Lower lobe of right lung (tissue), 2 donors: ENCODE data around the gene KCNN3. TPM values are rescaled to one million over a fixed set of nuclear protein-coding genes. Genes with fewer than 3 reads are reported as not detected.

Experiments used
- ATAC-seq, 2 donors: fragments of 200-7000 bp; cut with Tn5 transposase; one replicate each; pipeline ENCODE4 v1.9.1; 2020 to 2022; ENCODE audit warnings: mild to moderate bottlenecking in 2 of 2, moderate library complexity in 2 of 2
- DNase-seq: peaks from one replicate; pipeline ENCODE4 v3.0.0-alpha.2; 2020
- H3K27ac ChIP-seq: fragments of 200-600 bp; one replicate; pipeline ENCODE4 v1.8.0; 2022
- H3K27me3 ChIP-seq: fragments of 200-600 bp; one replicate; pipeline ENCODE4 v1.8.0; 2022; ENCODE audit warnings: low read depth
- H3K36me3 ChIP-seq: fragments of 200-600 bp; one replicate; pipeline ENCODE4 v1.8.0; 2022; ENCODE audit warnings: mild to moderate bottlenecking
- H3K4me1 ChIP-seq: fragments of 200-600 bp; one replicate; pipeline ENCODE4 v1.8.0; 2022
- H3K4me3 ChIP-seq: fragments of 200-600 bp; one replicate; pipeline ENCODE4 v1.8.0; 2022; ENCODE audit warnings: mild to moderate bottlenecking
- H3K9me3 ChIP-seq: fragments of 200-600 bp; one replicate; pipeline ENCODE4 v1.8.0; 2022
- intact Hi-C: fragments of 100-400 bp; cut with DNase I; formaldehyde crosslinking; loops from one replicate; pipeline ENCODE4 v1.11.0; 2022
- total RNA-seq: library from RNA; stranded (reverse); fragmentation: NEBNext Ultra II Directional; extraction: Animal tissue kit (Norgen Biotek cat#: 25700); gene quantifications from one replicate; pipeline ENCODE4 v1.2.1, GENCODE V29; 2021
- TF ChIP-seq, protein P1 (sequence below): fragments of 200-600 bp; IDR thresholded peaks from one replicate; pipeline ENCODE4 v1.8.0; 2022; ENCODE audit warnings: antibody characterized with exemption, mild to moderate bottlenecking
- donor health status: DM: no; HTN: yes; CAD: no; lungs with severe emphysema.

KCNN3 gene
- total RNA-seq, 1 donor from 2014 or later = 4.4 TPM

DNA sequence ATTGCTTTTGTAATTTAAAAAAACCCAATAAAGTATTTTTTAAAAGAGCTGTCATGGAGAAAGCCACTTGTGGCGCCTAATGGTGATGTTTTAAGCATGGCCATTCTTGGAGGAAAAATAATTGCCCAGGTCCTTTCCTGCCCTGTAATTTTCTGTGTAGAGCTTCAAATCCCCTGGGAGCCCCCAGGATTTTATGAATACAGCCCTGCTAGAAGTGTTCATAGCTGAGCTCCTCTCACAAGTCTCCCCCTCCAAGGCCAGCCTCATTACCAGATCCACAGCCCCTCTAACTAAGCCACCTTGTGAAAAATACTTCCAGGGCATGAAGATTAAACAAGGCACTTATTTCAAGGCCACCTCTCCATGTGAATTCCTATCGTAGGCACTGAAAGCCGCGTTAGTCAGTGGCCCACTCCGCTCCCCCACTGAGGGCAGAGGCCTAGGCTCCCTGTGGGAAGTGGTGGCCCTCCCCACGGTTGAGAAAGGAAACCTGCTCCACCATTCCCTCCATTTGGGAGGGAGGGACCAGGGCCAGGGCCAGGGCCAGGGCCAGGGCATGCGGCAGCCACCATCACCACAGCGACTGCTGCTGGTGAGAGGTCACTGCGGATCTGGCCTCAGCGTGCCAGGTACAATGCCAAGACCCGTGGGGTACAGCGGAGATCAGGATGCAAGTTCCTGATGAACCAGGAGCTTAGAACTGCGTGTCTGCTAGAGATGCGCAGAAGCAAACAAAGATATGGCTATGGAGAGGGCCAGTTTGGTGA is 83.1 kb downstream of the KCNN3 start:
- Histone ChIP-seq H3K4me1 (peaks cover 9% of the 10 kb centered on the region), H3K36me3 (no peaks in the 10 kb centered on the region), H3K4me3 (no peak overlapping the region), H3K9me3 (no peaks in the 10 kb centered on the region), H3K27me3 (peaks cover 5% of the 10 kb centered on the region), H3K27ac (no peak overlapping the region)
- DNase-seq (no peak), ATAC-seq (no peak)
- intact Hi-C loops = no loop called here
- TF ChIP-seq, protein P1, sequence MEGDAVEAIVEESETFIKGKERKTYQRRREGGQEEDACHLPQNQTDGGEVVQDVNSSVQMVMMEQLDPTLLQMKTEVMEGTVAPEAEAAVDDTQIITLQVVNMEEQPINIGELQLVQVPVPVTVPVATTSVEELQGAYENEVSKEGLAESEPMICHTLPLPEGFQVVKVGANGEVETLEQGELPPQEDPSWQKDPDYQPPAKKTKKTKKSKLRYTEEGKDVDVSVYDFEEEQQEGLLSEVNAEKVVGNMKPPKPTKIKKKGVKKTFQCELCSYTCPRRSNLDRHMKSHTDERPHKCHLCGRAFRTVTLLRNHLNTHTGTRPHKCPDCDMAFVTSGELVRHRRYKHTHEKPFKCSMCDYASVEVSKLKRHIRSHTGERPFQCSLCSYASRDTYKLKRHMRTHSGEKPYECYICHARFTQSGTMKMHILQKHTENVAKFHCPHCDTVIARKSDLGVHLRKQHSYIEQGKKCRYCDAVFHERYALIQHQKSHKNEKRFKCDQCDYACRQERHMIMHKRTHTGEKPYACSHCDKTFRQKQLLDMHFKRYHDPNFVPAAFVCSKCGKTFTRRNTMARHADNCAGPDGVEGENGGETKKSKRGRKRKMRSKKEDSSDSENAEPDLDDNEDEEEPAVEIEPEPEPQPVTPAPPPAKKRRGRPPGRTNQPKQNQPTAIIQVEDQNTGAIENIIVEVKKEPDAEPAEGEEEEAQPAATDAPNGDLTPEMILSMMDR = no peak

DNA sequence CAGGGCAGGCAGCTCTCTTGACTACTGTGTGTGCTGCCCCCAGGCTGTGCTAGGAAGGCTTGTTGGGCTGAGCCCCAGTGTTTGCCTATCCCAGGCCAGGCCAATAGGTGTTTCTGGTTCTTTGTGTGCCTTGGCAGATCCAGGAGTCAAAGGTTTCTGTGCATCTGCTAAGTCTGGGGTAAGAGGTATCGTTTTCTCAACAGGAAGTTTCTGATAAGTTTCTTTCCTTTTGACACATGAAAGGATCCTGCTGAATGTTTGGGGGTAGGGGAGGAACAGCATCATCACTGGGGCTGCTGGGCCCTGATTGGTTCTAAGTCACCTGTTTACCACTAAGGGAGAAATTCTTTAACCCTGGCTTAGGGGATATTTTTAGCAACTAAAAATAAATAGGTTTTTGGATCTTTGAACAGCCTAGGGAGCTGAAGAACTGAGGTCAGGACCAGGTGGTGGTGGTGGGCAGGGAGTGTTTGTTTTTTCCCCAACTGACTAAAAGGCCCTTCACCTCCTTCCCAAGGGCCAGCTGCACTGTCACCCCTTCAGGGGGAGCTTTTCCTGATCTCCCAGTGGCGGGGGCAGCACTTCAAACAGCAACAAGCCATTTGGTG is 85.1 kb downstream of the KCNN3 start:
- intact Hi-C loops = no loop called here
- no peaks in the 10 kb centered on the region for H3K36me3 ChIP-seq
- no peaks in the 10 kb centered on the region for H3K9me3 ChIP-seq
- H3K27me3 ChIP-seq = peaks cover 5% of the 10 kb centered on the region
- peaks cover 5% of the 10 kb centered on the region for H3K4me1 ChIP-seq
- H3K27ac ChIP-seq = no peak overlapping the region
- TF ChIP-seq, protein P1 = no peak
- H3K4me3 ChIP-seq = no peak overlapping the region
- peak; percentile 36 to 38 for ATAC-seq
- no peak for DNase-seq

DNA sequence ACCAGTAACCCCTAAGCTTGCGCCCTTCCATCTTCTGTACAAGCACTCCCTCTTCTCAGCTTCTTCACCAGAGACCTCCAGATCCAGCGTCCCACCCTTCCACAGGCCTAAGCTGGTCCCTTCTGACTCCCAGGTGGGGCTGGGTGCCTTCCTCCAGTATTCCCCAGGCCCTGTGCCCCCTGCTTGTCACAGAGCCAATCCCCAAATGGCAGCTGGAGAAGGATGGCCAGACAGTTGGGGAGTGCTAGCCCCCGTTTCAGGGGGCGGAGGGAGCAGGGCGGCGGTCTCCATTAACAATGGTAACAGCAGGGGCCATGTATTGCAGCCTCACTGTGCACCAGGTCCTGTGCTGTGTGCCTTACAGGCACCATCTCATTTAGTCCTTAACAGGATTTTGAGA is 85.7 kb downstream of the KCNN3 start:
- intact Hi-C loops = no loop called here

DNA sequence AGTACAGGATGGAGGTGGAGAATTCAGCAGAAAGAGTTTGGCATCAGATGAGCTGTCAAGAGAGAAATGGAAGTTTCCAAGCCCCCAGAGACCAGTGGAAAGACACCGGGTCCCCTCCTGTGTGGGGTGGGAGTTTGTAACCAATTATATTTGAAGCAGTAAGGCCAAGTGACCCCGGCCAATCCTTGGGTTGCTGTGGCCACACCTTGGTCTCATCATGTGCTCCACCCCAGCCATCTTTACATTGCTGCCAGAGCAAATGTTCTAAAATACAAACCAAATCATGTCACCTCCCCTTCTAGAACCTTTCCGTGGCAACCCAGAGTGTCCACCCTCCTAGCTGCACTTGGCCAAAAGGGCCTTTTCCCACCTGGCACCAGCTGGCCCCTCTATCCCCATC is 86.1 kb downstream of the KCNN3 start:
- intact Hi-C loops = no loop called here
- DNase-seq (no peak), ATAC-seq (no peak)
- no peaks in the 10 kb centered on the region for H3K27me3 ChIP-seq
- H3K27ac ChIP-seq = no peak overlapping the region
- no peaks in the 10 kb centered on the region for H3K9me3 ChIP-seq
- no peak overlapping the region for H3K4me3 ChIP-seq
- no peaks in the 10 kb centered on the region for H3K36me3 ChIP-seq
- H3K4me1 ChIP-seq = peaks cover 5% of the 10 kb centered on the region
- TF ChIP-seq, protein P1 = no peak

More for the DNA sequence above, 85.7 kb downstream of the KCNN3 start:
- peaks cover 5% of the 10 kb centered on the region for H3K4me1 ChIP-seq
- TF ChIP-seq, protein P1 = no peak
- no peak for ATAC-seq
- no peaks in the 10 kb centered on the region for H3K9me3 ChIP-seq
- H3K4me3 ChIP-seq = no peak overlapping the region
- DNase-seq = no peak
- H3K36me3 ChIP-seq = no peaks in the 10 kb centered on the region
- no peak overlapping the region for H3K27ac ChIP-seq
- peaks cover under 1% of the 10 kb centered on the region for H3K27me3 ChIP-seq

DNA sequence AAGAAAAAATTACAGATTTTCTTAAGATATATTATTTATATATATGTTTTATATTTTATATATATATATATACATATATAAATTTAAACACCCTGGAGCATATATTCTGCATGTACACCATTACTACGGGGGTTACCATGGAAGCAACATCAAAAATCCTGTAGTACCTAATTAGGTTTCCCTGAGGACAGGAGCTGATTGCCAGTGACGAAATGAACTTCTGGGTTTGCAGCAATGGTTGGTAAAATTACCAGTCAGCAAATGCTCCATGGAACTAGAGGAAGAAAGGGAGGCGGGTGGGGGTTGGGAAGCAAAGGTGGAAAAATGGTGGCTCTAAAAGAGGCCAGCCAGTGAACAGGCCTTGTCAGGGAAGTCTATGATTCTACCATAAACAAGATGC is 89.5 kb downstream of the KCNN3 start:
- Histone ChIP-seq H3K27me3 (no peaks in the 10 kb centered on the region), H3K9me3 (no peaks in the 10 kb centered on the region), H3K4me3 (no peak overlapping the region), H3K36me3 (no peaks in the 10 kb centered on the region), H3K27ac (no peak overlapping the region), H3K4me1 (peaks cover 5% of the 10 kb centered on the region)
- TF ChIP-seq, protein P1 = no peak
- intact Hi-C loops = no loop called here
- no peak for DNase-seq
- ATAC-seq = no peak
